HEK293 (cell line): ENCODE measurements around the gene ABCF1.

Experiments used
- CTCF ChIA-PET: fragments of 350-600 bp; formaldehyde crosslinking; extraction: SDS; loops from one replicate; lab custom pipeline; 2021; ENCODE audit warnings: antibody characterized with exemption; lab: Yijun Ruan, JAX
- POLR2A ChIA-PET: fragments of 300-600 bp; formaldehyde crosslinking; extraction: SDS; loops from one replicate; lab custom pipeline; 2020; ENCODE audit warnings: antibody characterized with exemption, inconsistent platforms; lab: Yijun Ruan, JAX
- H3K27ac ChIP-seq: fragments of 200-500 bp; sonication (Bioruptor generic); 2 replicates; pipeline ENCODE4 v1.5.1; 2014; ENCODE audit warnings: low read depth, low read length, control low read depth, inconsistent platforms; ENCODE audit errors: extremely low read depth
- H3K36me3 ChIP-seq, 2 experiments: fragments of 200-500 bp in 1 of 2; sonication (Bioruptor generic) in 1 of 2; 1 replicate in 1 of 2; 2 replicates in 1 of 2; pipeline ENCODE4 v1.5.1; 2014 to 2017; ENCODE audit warnings: inconsistent platforms in 2 of 2, low read length in 2 of 2; ENCODE audit not compliant: control insufficient read depth in 2 of 2, insufficient read depth in 1 of 2
- H3K4me1 ChIP-seq: fragments of 200-500 bp; sonication (Bioruptor generic); 2 replicates; pipeline ENCODE4 v1.5.1; 2014; ENCODE audit warnings: mild to moderate bottlenecking, low read length, inconsistent platforms; ENCODE audit not compliant: control insufficient read depth, insufficient read depth
- H3K4me3 ChIP-seq: 2 replicates; pipeline ENCODE4 v1.5.1; 2011; ENCODE audit warnings: low read depth, mild to moderate bottlenecking, control low read depth, low read length, moderate library complexity
- H3K9me3 ChIP-seq: fragments of 200-500 bp; sonication (Bioruptor generic); 2 replicates; pipeline ENCODE4 v1.5.1; 2014; ENCODE audit warnings: low read depth, low read length, inconsistent platforms; ENCODE audit not compliant: control insufficient read depth, insufficient read depth
- CTCF ChIP-seq: fragments of 450-650 bp; formaldehyde crosslinking; IDR thresholded peaks from 2 replicates; pipeline ENCODE4 v1.5.1; 2016; ENCODE audit warnings: missing biosample characterization, missing genetic modification characterization
- EGR2 ChIP-seq: fragments of 450-650 bp; formaldehyde crosslinking; IDR thresholded peaks from 2 replicates; pipeline ENCODE4 v1.5.1; 2016; ENCODE audit warnings: low read depth, missing biosample characterization, missing genetic modification characterization
- KLF7 ChIP-seq: fragments of 450-650 bp; formaldehyde crosslinking; IDR thresholded peaks from 2 replicates; pipeline ENCODE4 v1.5.1; 2016; ENCODE audit warnings: missing biosample characterization, missing genetic modification characterization, borderline replicate concordance
- SCRT2 ChIP-seq: fragments of 450-650 bp; formaldehyde crosslinking; IDR thresholded peaks from 2 replicates; pipeline ENCODE4 v1.5.1; 2016; ENCODE audit warnings: missing biosample characterization, missing genetic modification characterization
- ZBTB8A ChIP-seq: fragments of 450-650 bp; formaldehyde crosslinking; IDR thresholded peaks from 2 replicates; pipeline ENCODE4 v1.5.1; 2016; ENCODE audit warnings: missing biosample characterization, missing genetic modification characterization
- ZFP3 ChIP-seq: fragments of 450-650 bp; formaldehyde crosslinking; IDR thresholded peaks from 2 replicates; pipeline ENCODE4 v1.5.1; 2016; ENCODE audit warnings: low read depth, missing biosample characterization, missing genetic modification characterization
- ZNF10 ChIP-seq: fragments of 450-650 bp; formaldehyde crosslinking; IDR thresholded peaks from 2 replicates; pipeline ENCODE4 v1.5.1; 2017; ENCODE audit warnings: missing biosample characterization, missing genetic modification characterization
- ZNF155 ChIP-seq: fragments of 450-650 bp; formaldehyde crosslinking; IDR thresholded peaks from 2 replicates; pipeline ENCODE4 v1.5.1; 2016; ENCODE audit warnings: missing biosample characterization, missing genetic modification characterization
- ZNF19 ChIP-seq: fragments of 450-650 bp; formaldehyde crosslinking; IDR thresholded peaks from 2 replicates; pipeline ENCODE4; 2016; ENCODE audit warnings: missing biosample characterization, missing genetic modification characterization, low read depth
- ZNF324 ChIP-seq: fragments of 450-650 bp; formaldehyde crosslinking; IDR thresholded peaks from 2 replicates; pipeline ENCODE4 v1.5.1; 2016; ENCODE audit warnings: missing biosample characterization, missing genetic modification characterization
- ZNF391 ChIP-seq: fragments of 450-650 bp; formaldehyde crosslinking; IDR thresholded peaks from 2 replicates; pipeline ENCODE4 v1.5.1; 2016; ENCODE audit warnings: low read depth, missing biosample characterization, missing genetic modification characterization, borderline replicate concordance
- ZNF473 ChIP-seq: fragments of 450-650 bp; formaldehyde crosslinking; IDR thresholded peaks from 2 replicates; pipeline ENCODE4 v1.5.1; 2017; ENCODE audit warnings: missing biosample characterization, missing genetic modification characterization
- ZNF560 ChIP-seq: fragments of 450-650 bp; formaldehyde crosslinking; IDR thresholded peaks from 2 replicates; pipeline ENCODE4 v1.5.1; 2017; ENCODE audit warnings: missing biosample characterization, missing genetic modification characterization, borderline replicate concordance
- ZNF610 ChIP-seq: fragments of 450-650 bp; formaldehyde crosslinking; IDR thresholded peaks from 2 replicates; pipeline ENCODE4 v1.5.1; 2016; ENCODE audit warnings: missing biosample characterization, missing genetic modification characterization, borderline replicate concordance
- ZNF626 ChIP-seq: fragments of 450-650 bp; sonication (Bioruptor Pico); formaldehyde crosslinking; IDR thresholded peaks from 2 replicates; pipeline ENCODE4 v1.5.1; 2018; ENCODE audit warnings: missing biosample characterization, missing genetic modification characterization, inconsistent platforms
- ZNF660 ChIP-seq: fragments of 450-650 bp; IDR thresholded peaks from 2 replicates; pipeline ENCODE4 v1.5.1; 2018; ENCODE audit warnings: missing biosample characterization, mild to moderate bottlenecking, missing genetic modification characterization
- ZNF664 ChIP-seq: fragments of 450-650 bp; formaldehyde crosslinking; IDR thresholded peaks from 2 replicates; pipeline ENCODE4 v1.5.1; 2016; ENCODE audit warnings: missing biosample characterization, missing genetic modification characterization
- ZNF707 ChIP-seq: fragments of 450-650 bp; formaldehyde crosslinking; IDR thresholded peaks from 2 replicates; pipeline ENCODE4 v1.5.1; 2016; ENCODE audit warnings: missing biosample characterization, missing genetic modification characterization
- ZNF791 ChIP-seq: fragments of 450-650 bp; formaldehyde crosslinking; IDR thresholded peaks from 2 replicates; pipeline ENCODE4 v1.5.1; 2016; ENCODE audit warnings: missing biosample characterization, missing genetic modification characterization
- TF ChIP-seq, protein P1 (sequence below): fragments of 450-650 bp; formaldehyde crosslinking; IDR thresholded peaks from 2 replicates; pipeline ENCODE4; 2016; ENCODE audit warnings: missing biosample characterization, missing genetic modification characterization
- TF ChIP-seq, protein P2 (sequence below): fragments of 450-650 bp; IDR thresholded peaks from 2 replicates; pipeline ENCODE4 v1.5.1; 2018; ENCODE audit warnings: missing biosample characterization, missing genetic modification characterization

The ABCF1 gene

GRCh38 chr6:30530014-30530413 is 41.2 kb upstream of the ABCF1 start (continued):
- TF ChIP-seq ZBTB8A (tag by site-specific recombination) = no peak
- no peak for TF ChIP-seq ZFP3 (tag by site-specific recombination)

- Histone ChIP-seq H3K4me3 (no peak overlapping the region), H3K27ac (no peak overlapping the region), H3K9me3 (no peaks in the 10 kb centered on the region), H3K4me1 (no peaks in the 10 kb centered on the region), H3K36me3 (no peaks in the 10 kb centered on the region; a peak in 1 of 3 replicates)
- TF ChIP-seq ZNF560 (tag by site-specific recombination) (no peak), ZNF10 (peak; percentile 31; the same call in 1 of the 2 replicates)
- CTCF ChIA-PET = interaction anchor here (0.6 to 6.8 kb wide), 7 partner anchors 10 to 563 kb away, joined by 3 to 125 read pairs (median 10); no protein-coding TSS in a partner anchor
- POLR2A ChIA-PET = no interaction called here
Measured at GRCh38 chr6:30533460-30534294, 37.6 kb upstream of the ABCF1 start.

- POLR2A ChIA-PET = no interaction called here
- Histone ChIP-seq H3K36me3 (no peaks in the 10 kb centered on the region; a peak in 1 of 3 replicates), H3K4me3 (no peak overlapping the region), H3K9me3 (no peaks in the 10 kb centered on the region)
- TF ChIP-seq ZNF19 (tag by site-specific recombination) (no peak), ZNF610 (no peak), ZNF626 (tag by site-specific recombination) (no peak), ZNF473 (tag by site-specific recombination) (no peak), ZNF391 (tag by site-specific recombination) (no peak), ZNF664 (tag by site-specific recombination) (no peak), ZNF324 (tag by site-specific recombination) (no peak), ZNF155 (no peak)
- TF ChIP-seq, protein P1, sequence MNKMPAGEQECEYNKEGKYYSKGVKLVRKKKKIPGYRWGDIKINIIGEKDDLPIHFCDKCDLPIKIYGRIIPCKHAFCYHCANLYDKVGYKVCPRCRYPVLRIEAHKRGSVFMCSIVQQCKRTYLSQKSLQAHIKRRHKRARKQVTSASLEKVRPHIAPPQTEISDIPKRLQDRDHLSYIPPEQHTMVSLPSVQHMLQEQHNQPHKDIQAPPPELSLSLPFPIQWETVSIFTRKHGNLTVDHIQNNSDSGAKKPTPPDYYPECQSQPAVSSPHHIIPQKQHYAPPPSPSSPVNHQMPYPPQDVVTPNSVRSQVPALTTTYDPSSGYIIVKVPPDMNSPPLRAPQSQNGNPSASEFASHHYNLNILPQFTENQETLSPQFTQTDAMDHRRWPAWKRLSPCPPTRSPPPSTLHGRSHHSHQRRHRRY (tag by site-specific recombination) = no peak
- TF ChIP-seq, protein P2, sequence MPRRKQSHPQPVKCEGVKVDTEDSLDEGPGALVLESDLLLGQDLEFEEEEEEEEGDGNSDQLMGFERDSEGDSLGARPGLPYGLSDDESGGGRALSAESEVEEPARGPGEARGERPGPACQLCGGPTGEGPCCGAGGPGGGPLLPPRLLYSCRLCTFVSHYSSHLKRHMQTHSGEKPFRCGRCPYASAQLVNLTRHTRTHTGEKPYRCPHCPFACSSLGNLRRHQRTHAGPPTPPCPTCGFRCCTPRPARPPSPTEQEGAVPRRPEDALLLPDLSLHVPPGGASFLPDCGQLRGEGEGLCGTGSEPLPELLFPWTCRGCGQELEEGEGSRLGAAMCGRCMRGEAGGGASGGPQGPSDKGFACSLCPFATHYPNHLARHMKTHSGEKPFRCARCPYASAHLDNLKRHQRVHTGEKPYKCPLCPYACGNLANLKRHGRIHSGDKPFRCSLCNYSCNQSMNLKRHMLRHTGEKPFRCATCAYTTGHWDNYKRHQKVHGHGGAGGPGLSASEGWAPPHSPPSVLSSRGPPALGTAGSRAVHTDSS (tag by site-specific recombination) = no peak
- TF ChIP-seq, all 188 proteins: peak for 0
- Histone ChIP-seq H3K27ac (no peak overlapping the region), H3K4me1 (no peaks in the 10 kb centered on the region)
- CTCF ChIA-PET = interaction anchor here (1.0 to 9.5 kb wide), 4 partner anchors 35 to 193 kb away, joined by 3 to 324 read pairs (median 32); no protein-coding TSS in a partner anchor
Measured at GRCh38 chr6:30537931-30538330, 33.3 kb upstream of the ABCF1 start.

DNA sequence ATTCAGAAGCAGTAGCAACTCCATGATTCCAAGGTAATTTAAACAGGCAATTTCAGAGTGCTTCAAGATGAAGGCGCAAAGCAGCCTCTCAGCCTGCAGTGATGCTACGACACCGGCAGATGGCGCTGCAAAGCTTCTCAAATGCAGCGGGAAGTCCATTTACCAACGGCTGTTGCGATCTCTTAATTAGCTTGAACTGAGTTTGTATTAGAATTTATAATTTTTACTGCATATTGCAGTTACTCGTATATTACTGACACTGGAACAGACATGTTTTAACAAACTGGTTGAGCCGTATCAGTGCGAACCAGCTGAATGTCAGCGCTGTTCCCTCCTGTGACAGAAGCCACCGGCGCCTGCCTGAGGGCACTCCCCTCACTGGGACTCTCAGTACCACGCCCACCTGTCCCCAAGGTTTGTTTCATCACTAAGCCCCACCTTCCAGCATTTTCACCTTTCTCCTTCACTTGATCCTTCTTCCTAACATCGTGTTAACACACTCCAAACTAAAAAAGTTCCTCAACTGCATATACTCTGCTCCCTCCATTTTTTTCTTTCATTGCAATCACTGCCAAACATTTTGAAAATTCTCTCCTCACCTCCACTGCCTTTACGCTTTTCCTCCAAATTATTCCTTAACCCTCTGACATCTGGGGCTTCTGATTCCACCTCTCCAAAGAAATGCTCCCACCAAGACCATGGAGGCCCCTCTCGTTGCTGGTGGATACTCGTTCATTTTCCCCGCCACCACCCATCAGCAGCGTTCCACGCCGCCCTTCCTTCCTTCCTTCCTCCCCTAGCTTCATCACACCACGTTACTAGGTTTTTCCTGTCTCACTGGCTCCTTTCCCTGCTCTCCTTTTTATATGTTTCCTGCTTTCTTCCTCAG is 29.5 kb upstream of the ABCF1 start:
- no peaks in the 10 kb centered on the region for H3K9me3 ChIP-seq
- peaks cover 0 to 21% of the 10 kb centered on the region in 2 experiments; a peak in 1 of 3 replicates for H3K36me3 ChIP-seq
- CTCF ChIA-PET = interaction anchor here (0.5 to 9.5 kb wide), 71 partner anchors 7 to 624 kb away, joined by 3 to 324 read pairs (median 4); partner anchors contain the start of genes ABCF1, C6orf136, DHX16 and GNL1
- POLR2A ChIA-PET = interaction anchor here (0.5 to 1.7 kb wide), 11 partner anchors 13 to 329 kb away, joined by 3 to 9 read pairs (median 4); partner anchors contain the start of genes DHX16, GNL1 and TRIM26
- no peaks in the 10 kb centered on the region for H3K4me1 ChIP-seq
- H3K4me3 ChIP-seq = peak overlapping the region; percentile 34
- H3K27ac ChIP-seq = no peak overlapping the region
- peak; percentile 24; the same call in 1 of the 2 replicates for TF ChIP-seq EGR2
- TF ChIP-seq ZNF791 = no peak
- TF ChIP-seq KLF7 (tag by site-specific recombination) = 0 out of 2 replicates have a peak, but pooled peaks have one; percentile 40
- no peak for TF ChIP-seq ZNF707 (tag by site-specific recombination)
- peak; percentile 85 for TF ChIP-seq ZNF660 (tag by site-specific recombination)
- TF ChIP-seq CTCF (tag by site-specific recombination) = peak; percentile 79
- TF ChIP-seq SCRT2 (tag by site-specific recombination) = peak; percentile 39; the same call in 1 of the 2 replicates
